ENCODE measurements around the gene HCN3. TPM values are rescaled to one million over a fixed set of nuclear protein-coding genes. Genes with fewer than 3 reads are reported as not detected.

Gene HCN3
- total RNA-seq, 1 experiment from 2014 or later, result 5.4 TPM

GRCh38 chr1:155236451-155236850 is 40.8 kb upstream of the HCN3 start:
- no peak for DNase-seq
- Histone ChIP-seq H3K9ac (ENCODE audit: extremely low read depth, insufficient read length, low read length) (no peak overlapping the region), H4K20me1 (ENCODE audit: control insufficient read depth, insufficient read depth, insufficient read length) (no peaks in the 10 kb centered on the region), H3K9me3 (ENCODE audit: control insufficient read depth, low read depth, low read length) (no peaks in the 10 kb centered on the region), H2AFZ (ENCODE audit: low read length) (no peak overlapping the region), H3K23ac (ENCODE audit: insufficient read length, low read depth, low read length) (no peak overlapping the region), H2BK20ac (ENCODE audit: low read depth, low read length, poor library complexity, severe bottlenecking) (no peak overlapping the region), H3K4ac (ENCODE audit: low read depth, low read length) (no peak overlapping the region), H3K56ac (ENCODE audit: insufficient read length, low read depth, low read length) (no peak overlapping the region), H3T11ph (ENCODE audit: low read length) (no peak overlapping the region), H2AK5ac (ENCODE audit: insufficient read length, low read length) (no peak overlapping the region), H3K23me2 (ENCODE audit: insufficient read length, low read depth, low read length, poor library complexity, severe bottlenecking) (no peaks in the 10 kb centered on the region), H3K27ac (ENCODE audit: insufficient read length, low read depth, low read length) (no peak overlapping the region), H3K27me3 (ENCODE audit: insufficient read depth, low read length) (no peaks in the 10 kb centered on the region), H4K5ac (ENCODE audit: insufficient read length, low read depth, low read length) (no peak overlapping the region), H3K79me2 (ENCODE audit: insufficient read depth, low read length) (no peaks in the 10 kb centered on the region), H3K14ac (ENCODE audit: insufficient read depth, low read length) (no peak overlapping the region), H3K4me2 (ENCODE audit: insufficient read depth, insufficient read length, low read length) (no peak overlapping the region), H2BK120ac (ENCODE audit: low read depth, low read length, poor library complexity, severe bottlenecking) (no peak overlapping the region), H4K91ac (ENCODE audit: insufficient read length, low read depth, low read length) (no peak overlapping the region), H4K8ac (replicated peaks; ENCODE audit: insufficient read length, low read depth, low read length) (no peak overlapping the region), H2BK15ac (ENCODE audit: low read depth, low read length) (no peak overlapping the region), H3K79me1 (ENCODE audit: insufficient read depth, low read depth, low read length, poor library complexity, severe bottlenecking) (no peaks in the 10 kb centered on the region), H2BK5ac (ENCODE audit: insufficient read length, low read length) (no peak overlapping the region), H3K4me1 (ENCODE audit: insufficient read depth, low read length) (no peaks in the 10 kb centered on the region), H3K18ac (ENCODE audit: insufficient read length, low read depth, low read length) (no peak overlapping the region), H2BK12ac (ENCODE audit: insufficient read length, low read depth, low read length) (no peak overlapping the region)
- Mint-ChIP-seq H3K27me3 (ENCODE audit: low read depth) (peaks cover 9% of the 10 kb centered on the region), H3K4me1 (peaks cover 6 to 9% of the 10 kb centered on the region in 2 experiments), H3K9me3 (no peaks in the 10 kb centered on the region), H3K4me3 (no peak overlapping the region), H3K27ac (peak overlapping the region in 1 of 3 experiments; percentile 91; a peak in 1 of 7 replicates), H3K36me3 (ENCODE audit: insufficient read depth in 1 of 3, low read depth in 3 of 3) (peaks cover 4 to 24% (median 22%) of the 10 kb centered on the region in 3 experiments; a peak in 6 of 7 replicates)
- no peak for TF ChIP-seq CTCF (conservative IDR thresholded peaks at IDR 0.05)
- WGBS (ENCODE audit: extremely low coverage, insufficient read length, low lambda C conversion rate), result no CpG with 5 or more reads among the region's 5 CpGs

Measured in H9 (cell line).